SU-DHL-6 (cell line): ENCODE data around the gene ACP4.

Source experiments
- H2AFZ ChIP-seq: fragments of 200-600 bp; sonication (generic); 2 replicates; pipeline ENCODE4 v1.6.1; 2014; ENCODE audit warnings: low read depth, mild to moderate bottlenecking, moderate library complexity, mixed read lengths, antibody characterized with exemption, low read length; ENCODE audit not compliant: severe bottlenecking
- H3F3A ChIP-seq: fragments of 200-600 bp; shearing (Covaris generic); 2 replicates; pipeline ENCODE4 v1.6.0; 2016; ENCODE audit warnings: antibody characterized with exemption, mild to moderate bottlenecking; ENCODE audit not compliant: insufficient read depth
- H3K27ac ChIP-seq: fragments of 200-600 bp; sonication (generic); 2 replicates; pipeline ENCODE4 v1.5.1; 2016; ENCODE audit warnings: low read depth, mild to moderate bottlenecking, low read length, moderate library complexity, mixed read lengths
- H3K27me3 ChIP-seq: fragments of 200-600 bp; sonication (generic), shearing (Covaris generic); 2 replicates; pipeline ENCODE4 v1.6.0; 2014; ENCODE audit warnings: mild to moderate bottlenecking, low read length
- H3K36me3 ChIP-seq: fragments of 200-600 bp; sonication (generic); 2 replicates; pipeline ENCODE4 v1.6.1; 2014; ENCODE audit warnings: mild to moderate bottlenecking, low read length, mixed read lengths
- H3K4me2 ChIP-seq: fragments of 300-600, 200-600 bp; shearing (Covaris generic), sonication (generic); 2 replicates; pipeline ENCODE4 v1.6.0; 2014; ENCODE audit warnings: low read length, low read depth, mild to moderate bottlenecking; ENCODE audit not compliant: poor library complexity, severe bottlenecking
- H3K4me3 ChIP-seq: fragments of 200-600 bp; sonication (generic); 2 replicates; pipeline ENCODE4 v1.5.1; 2014; ENCODE audit warnings: antibody characterized with exemption, low read length, mild to moderate bottlenecking, mixed read lengths; ENCODE audit not compliant: insufficient read depth, poor library complexity, severe bottlenecking
- H3K79me2 ChIP-seq: fragments of 200-600 bp; sonication (generic); 2 replicates; pipeline ENCODE4 v1.6.1; 2014; ENCODE audit warnings: mild to moderate bottlenecking, low read length, moderate library complexity; ENCODE audit not compliant: insufficient read depth
- H3K9ac ChIP-seq: fragments of 200-600 bp; sonication (generic); 2 replicates; pipeline ENCODE4 v1.7.0; 2014; ENCODE audit warnings: mild to moderate bottlenecking, low read length
- H3K9me2 ChIP-seq: fragments of 200-600 bp; sonication (generic); replicated peaks from 2 replicates; pipeline ENCODE4 v1.6.1; 2014; ENCODE audit warnings: low read length; ENCODE audit not compliant: insufficient read depth
- H3K9me3 ChIP-seq: fragments of 200-600 bp; sonication (generic); 2 replicates; pipeline ENCODE4 v1.6.1; 2014; ENCODE audit warnings: low read length, mixed read lengths; ENCODE audit not compliant: insufficient read depth
- H4K20me1 ChIP-seq: fragments of 200-600 bp; sonication (generic); 2 replicates; pipeline ENCODE4 v1.6.1; 2014; ENCODE audit warnings: low read depth, mild to moderate bottlenecking, antibody characterized with exemption, low read length, moderate library complexity, mixed read lengths
- EZH2phosphoT487 ChIP-seq: fragments of 200-600 bp; sonication (generic), shearing (Covaris generic); conservative IDR thresholded peaks from 2 replicates; pipeline ENCODE4 v1.6.1; 2018; ENCODE audit warnings: mild to moderate bottlenecking, antibody characterized with exemption, low read length, moderate library complexity, mixed read lengths
- TF ChIP-seq, protein P1 (sequence below): fragments of 200-600 bp; sonication (generic); IDR thresholded peaks from one replicate; pipeline ENCODE4 v1.5.1; 2017; ENCODE audit warnings: antibody characterized with exemption, mild to moderate bottlenecking, low read length, moderate library complexity; ENCODE audit not compliant: insufficient read depth, poor library complexity, severe bottlenecking

Gene ACP4

DNA sequence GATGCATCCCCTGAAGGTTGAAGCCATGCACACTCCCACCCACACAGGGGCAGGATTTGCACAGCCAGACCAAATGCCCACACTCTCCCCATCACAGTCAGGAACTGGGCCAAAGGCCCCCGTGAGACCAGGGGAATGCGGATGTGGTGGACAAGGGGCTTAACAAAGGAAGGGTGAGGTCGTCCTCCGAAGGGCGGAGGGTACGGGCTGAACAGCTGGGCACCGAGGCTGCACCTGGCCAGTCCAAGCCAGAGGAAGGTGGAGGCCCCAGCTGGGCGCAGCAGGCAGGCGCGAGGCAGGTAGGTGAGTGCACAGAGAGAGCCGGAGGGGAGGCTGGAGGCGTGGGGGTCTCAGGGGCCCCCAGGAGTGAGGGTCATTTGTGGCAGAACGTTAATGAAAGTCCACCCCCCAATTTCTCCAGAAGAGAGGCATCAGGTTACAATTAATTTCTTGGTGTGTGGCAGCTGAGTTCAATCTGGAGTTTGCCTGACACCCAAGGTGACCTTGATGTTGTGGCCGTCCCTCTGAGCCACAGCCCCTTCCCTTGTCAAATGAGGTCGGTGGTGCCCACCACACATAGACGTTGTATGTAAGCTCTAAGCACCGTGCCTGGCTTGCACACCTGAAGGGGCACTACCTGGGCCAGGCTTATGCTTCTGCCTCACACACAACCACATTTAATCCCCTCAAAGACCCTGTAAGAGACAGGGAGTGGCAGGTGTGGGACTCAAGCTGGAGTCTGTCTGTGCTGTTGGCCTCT lies 40.2 kb downstream of the ACP4 start:
- TF ChIP-seq EZH2phosphoT487 = no peak
- TF ChIP-seq, protein P1, sequence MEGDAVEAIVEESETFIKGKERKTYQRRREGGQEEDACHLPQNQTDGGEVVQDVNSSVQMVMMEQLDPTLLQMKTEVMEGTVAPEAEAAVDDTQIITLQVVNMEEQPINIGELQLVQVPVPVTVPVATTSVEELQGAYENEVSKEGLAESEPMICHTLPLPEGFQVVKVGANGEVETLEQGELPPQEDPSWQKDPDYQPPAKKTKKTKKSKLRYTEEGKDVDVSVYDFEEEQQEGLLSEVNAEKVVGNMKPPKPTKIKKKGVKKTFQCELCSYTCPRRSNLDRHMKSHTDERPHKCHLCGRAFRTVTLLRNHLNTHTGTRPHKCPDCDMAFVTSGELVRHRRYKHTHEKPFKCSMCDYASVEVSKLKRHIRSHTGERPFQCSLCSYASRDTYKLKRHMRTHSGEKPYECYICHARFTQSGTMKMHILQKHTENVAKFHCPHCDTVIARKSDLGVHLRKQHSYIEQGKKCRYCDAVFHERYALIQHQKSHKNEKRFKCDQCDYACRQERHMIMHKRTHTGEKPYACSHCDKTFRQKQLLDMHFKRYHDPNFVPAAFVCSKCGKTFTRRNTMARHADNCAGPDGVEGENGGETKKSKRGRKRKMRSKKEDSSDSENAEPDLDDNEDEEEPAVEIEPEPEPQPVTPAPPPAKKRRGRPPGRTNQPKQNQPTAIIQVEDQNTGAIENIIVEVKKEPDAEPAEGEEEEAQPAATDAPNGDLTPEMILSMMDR = no peak
- no peaks in the 10 kb centered on the region for H3K36me3 ChIP-seq
- H3K9ac ChIP-seq = no peak overlapping the region
- H2AFZ ChIP-seq = no peak overlapping the region
- no peak overlapping the region for H3K4me2 ChIP-seq
- H3K27me3 ChIP-seq = no peaks in the 10 kb centered on the region
- H3K79me2 ChIP-seq = no peaks in the 10 kb centered on the region
- H3K9me2 ChIP-seq = no peaks in the 10 kb centered on the region
- H3K4me3 ChIP-seq = no peak overlapping the region
- no peaks in the 10 kb centered on the region for H4K20me1 ChIP-seq
- no peaks in the 10 kb centered on the region for H3F3A ChIP-seq
- H3K27ac ChIP-seq = no peak overlapping the region
- H3K9me3 ChIP-seq = no peaks in the 10 kb centered on the region

GRCh38 chr19:50831026-50831396 lies 40.8 kb downstream of the ACP4 start:
- Histone ChIP-seq H3K79me2 (no peaks in the 10 kb centered on the region), H3K27me3 (no peaks in the 10 kb centered on the region), H3K9me3 (no peaks in the 10 kb centered on the region), H3K27ac (no peak overlapping the region), H3K36me3 (no peaks in the 10 kb centered on the region), H3F3A (no peaks in the 10 kb centered on the region), H3K4me3 (no peak overlapping the region), H3K9ac (no peak overlapping the region), H3K4me2 (no peak overlapping the region), H4K20me1 (no peaks in the 10 kb centered on the region), H3K9me2 (no peaks in the 10 kb centered on the region), H2AFZ (no peak overlapping the region)
- TF ChIP-seq EZH2phosphoT487 = no peak
- TF ChIP-seq, protein P1 = no peak

DNA sequence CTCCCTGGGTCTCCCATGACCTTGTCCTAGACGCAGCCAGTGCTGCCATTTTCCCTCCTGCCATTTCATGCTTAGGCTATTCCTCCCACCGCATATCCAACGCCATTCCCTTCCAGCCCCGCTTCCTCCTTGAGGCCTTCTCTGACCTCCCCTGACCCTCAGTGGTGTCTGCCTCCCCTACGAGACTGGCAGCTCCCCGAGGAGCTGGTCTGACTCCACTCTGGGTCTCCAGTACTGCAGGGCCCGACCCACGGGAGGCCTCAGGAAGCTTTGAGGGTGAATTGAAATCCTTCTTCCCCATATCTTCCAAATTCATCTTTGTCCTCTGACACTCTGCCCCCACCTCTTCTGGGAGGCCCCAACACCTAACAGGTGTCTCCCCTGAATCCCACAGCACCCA lies 42.5 kb downstream of the ACP4 start:
- Histone ChIP-seq H4K20me1 (no peaks in the 10 kb centered on the region), H3K9me3 (no peaks in the 10 kb centered on the region), H3K27me3 (no peaks in the 10 kb centered on the region), H2AFZ (no peak overlapping the region), H3K79me2 (no peaks in the 10 kb centered on the region), H3F3A (no peaks in the 10 kb centered on the region), H3K9me2 (no peaks in the 10 kb centered on the region), H3K27ac (no peak overlapping the region), H3K4me3 (no peak overlapping the region), H3K4me2 (no peak overlapping the region), H3K9ac (no peak overlapping the region), H3K36me3 (no peaks in the 10 kb centered on the region)
- no peak for TF ChIP-seq EZH2phosphoT487
- TF ChIP-seq, protein P1 = no peak
